Sciatic nerve (tissue), 2 donors: ENCODE measurements around the gene ZC3H4. TPM values are rescaled to one million over a fixed set of nuclear protein-coding genes. Genes with fewer than 3 reads are reported as not detected.

Experiments
- ATAC-seq: fragments of 200-7000 bp; cut with Tn5 transposase; one replicate; pipeline ENCODE4 v1.9.1; 2020; ENCODE audit warnings: mild to moderate bottlenecking, moderate library complexity
- DNase-seq: peaks from one replicate; pipeline ENCODE4 v3.0.0-alpha.2; 2020; ENCODE audit warnings: low spot score
- intact Hi-C: fragments of 100-400 bp; cut with DNase I; formaldehyde crosslinking; loops from one replicate; pipeline ENCODE4 v1.14.2; 2022
- total RNA-seq: library from RNA; stranded (reverse); fragmentation: NEBNext Ultra II Directional; extraction: Animal tissue kit (Norgen Biotek cat#: 25700); gene quantifications from one replicate; pipeline ENCODE4 v1.2.1, GENCODE V29; 2021
- donor health status: DM: no; HTN: no; CAD: no.
- donor health status: DM: no; HTN: no; CAD: no.

Gene ZC3H4
- 50.4 TPM for total RNA-seq

GRCh38 chr19:47112997-47113849, at the start of gene ZC3H4:
Gene ZC3H4 (minus strand): TSS chr19:47113776. CDS start chr19:47112584, 1,192 bp downstream.
- ATAC-seq, result peak; percentile 97
- intact Hi-C loops, result no loop called here

DNA sequence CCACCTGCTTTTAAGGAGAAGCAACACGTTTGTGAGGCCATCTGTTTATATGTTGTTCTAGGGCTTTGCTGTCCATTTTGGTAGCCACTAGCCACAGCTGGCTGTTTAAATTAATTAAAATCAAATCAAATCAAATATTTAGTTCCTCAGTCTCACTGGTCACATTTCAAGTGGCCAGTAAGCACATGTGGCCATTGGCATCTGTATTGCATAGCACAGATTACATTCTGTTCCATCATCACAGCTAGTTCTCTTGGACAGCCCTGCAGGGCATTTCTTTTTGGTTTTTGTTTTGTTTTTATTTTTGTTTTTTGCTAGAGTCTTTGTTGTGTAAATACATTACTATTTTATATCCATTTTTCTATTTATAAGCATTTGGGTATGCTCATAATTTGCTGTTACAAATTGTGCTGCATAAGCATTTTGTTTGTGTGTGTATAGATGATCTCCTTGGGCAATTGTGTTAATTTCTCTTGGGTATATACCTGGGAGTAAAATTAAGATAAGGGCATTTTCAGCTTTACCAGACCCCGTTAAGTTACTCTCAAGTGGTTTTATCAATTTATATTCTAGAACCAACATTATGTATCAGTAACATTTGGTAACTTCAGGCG, 48.4 kb upstream of the ZC3H4 start:
- intact Hi-C loops, result no loop called here
- ATAC-seq (no peak), DNase-seq (no peak)

More at GRCh38 chr19:47112997-47113849, at the start of gene ZC3H4:
- DNase-seq, result peak; percentile 99

GRCh38 chr19:47158879-47159503, 45.4 kb upstream of the ZC3H4 start:
- no peak for ATAC-seq
- no peak for DNase-seq
- intact Hi-C loops, result loop anchor here (5.0 kb wide), 2 partner anchors 43 to 88 kb away; no protein-coding TSS in a partner anchor

- intact Hi-C loops, result loop anchor here (5.0 kb wide), 2 partner anchors 44 to 89 kb away; no protein-coding TSS in a partner anchor
- ATAC-seq, result peak; percentile 38
- no peak for DNase-seq
Measured at GRCh38 chr19:47158367-47158791, 44.8 kb upstream of the ZC3H4 start.

DNA sequence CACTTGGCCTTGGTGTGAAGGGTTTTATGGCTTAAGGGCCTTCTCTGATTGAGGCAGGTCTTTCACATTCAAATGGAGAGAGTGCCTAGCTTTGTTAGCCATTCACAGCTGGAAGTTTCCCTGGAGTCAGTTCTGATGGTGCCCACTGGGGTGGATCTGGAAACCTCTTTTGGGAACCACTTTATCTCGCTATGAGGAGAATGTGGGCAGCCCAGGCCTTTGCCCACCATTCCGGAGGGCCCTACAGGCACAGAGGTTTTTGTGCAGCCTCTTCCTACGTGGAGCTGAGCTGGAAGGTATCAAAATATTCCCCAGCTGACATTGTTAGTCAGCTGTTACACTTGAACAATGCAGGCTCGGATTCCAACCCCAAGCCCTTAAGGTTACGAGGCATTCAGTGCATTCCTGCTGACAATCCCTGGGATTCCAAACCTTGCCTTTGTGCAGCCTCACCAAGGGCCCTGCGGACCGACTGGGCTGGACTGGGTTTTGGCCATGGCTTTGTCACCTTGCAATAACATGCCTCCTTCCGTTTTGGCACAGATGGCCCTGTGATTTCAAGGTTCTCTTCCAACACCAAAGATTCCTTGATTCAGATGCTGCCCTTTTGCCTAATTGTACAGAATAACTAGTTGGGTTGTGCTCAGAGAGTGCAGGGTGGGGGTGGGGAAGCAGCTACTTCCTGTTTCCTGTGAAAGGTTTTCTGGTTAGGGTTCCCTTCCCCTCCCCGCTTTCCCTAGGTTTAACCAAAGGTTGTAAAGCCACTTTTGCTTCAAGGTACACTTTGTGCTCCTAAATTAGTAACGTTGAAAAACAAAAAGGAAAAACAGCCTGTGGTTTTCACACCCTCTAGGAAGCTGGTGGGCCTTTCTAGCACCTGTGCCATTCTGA, 44.1 kb upstream of the ZC3H4 start:
- intact Hi-C loops, result loop anchor here (5.0 kb wide), 2 partner anchors 45 to 90 kb away; no protein-coding TSS in a partner anchor
- ATAC-seq, result peak; percentile 65

DNA sequence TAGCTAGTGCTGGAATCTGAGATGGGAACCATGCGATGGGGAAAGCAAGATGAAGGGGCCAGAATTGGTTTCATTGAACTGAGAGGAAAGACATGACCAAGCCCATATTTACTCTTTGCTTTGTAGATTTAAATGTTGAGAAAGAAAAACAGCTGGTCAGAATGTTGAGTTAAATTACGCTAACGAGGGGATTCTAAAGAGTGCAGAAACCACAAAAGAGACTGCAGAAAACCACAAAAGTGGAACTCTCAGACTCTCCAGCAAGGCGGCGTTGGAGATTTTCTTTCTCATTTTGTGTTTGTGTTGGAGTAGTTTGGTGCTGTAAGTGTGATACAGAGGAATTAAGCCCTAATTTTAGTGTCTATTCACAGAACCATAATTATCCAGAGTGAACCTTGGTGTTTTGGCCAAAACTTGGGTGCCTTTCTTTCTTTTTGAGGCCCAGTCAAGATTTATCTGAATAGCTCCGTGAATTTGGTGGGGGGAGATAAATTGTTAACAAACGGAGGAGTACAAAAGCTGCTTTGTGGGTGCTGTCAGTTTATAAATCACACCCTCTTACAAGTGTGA, 43.4 kb upstream of the ZC3H4 start:
- intact Hi-C loops, result loop anchor here (5.0 kb wide), 2 partner anchors 45 to 90 kb away; no protein-coding TSS in a partner anchor
- no peak for DNase-seq
- ATAC-seq, result no peak

More for the DNA sequence above, 44.1 kb upstream of the ZC3H4 start:
- no peak for DNase-seq

DNA sequence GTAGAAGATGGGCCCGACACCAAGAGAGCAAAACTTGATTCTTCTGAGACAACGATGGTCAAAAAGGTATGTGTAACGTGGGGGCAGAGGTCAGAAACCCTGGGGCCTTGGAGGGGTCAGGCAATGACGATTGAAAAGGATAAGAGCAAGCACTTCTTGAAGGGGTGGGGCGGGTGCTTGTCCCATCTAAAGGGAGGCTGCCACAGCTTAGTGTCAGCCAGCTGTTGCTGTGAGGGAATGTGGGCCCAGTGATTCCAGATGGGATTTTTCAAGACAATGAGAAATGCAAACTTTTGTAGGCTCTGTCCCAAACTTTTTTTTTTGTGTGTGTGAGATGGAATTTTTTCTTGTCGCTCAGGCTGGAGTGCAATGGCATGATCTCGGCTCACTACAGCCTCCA, 41.6 kb upstream of the ZC3H4 start:
- ATAC-seq, result no peak

GRCh38 chr19:47153266-47153665, 39.7 kb upstream of the ZC3H4 start:
- intact Hi-C loops, result no loop called here
- no peak for ATAC-seq
- no peak for DNase-seq

More for the DNA sequence above, 41.6 kb upstream of the ZC3H4 start:
- intact Hi-C loops, result loop anchor here (5.0 kb wide), 2 partner anchors 47 to 92 kb away; no protein-coding TSS in a partner anchor
- DNase-seq, result no peak

- no peak for ATAC-seq
- no peak for DNase-seq
- intact Hi-C loops, result no loop called here
Measured at GRCh38 chr19:47152632-47153031, 39.1 kb upstream of the ZC3H4 start.

GRCh38 chr19:47152205-47152604, 38.6 kb upstream of the ZC3H4 start:
- no peak for DNase-seq
- no peak for ATAC-seq
- intact Hi-C loops, result no loop called here

- ATAC-seq, result no peak
- intact Hi-C loops, result no loop called here
- no peak for DNase-seq
Measured at GRCh38 chr19:47151627-47152026, 38.1 kb upstream of the ZC3H4 start.

DNA sequence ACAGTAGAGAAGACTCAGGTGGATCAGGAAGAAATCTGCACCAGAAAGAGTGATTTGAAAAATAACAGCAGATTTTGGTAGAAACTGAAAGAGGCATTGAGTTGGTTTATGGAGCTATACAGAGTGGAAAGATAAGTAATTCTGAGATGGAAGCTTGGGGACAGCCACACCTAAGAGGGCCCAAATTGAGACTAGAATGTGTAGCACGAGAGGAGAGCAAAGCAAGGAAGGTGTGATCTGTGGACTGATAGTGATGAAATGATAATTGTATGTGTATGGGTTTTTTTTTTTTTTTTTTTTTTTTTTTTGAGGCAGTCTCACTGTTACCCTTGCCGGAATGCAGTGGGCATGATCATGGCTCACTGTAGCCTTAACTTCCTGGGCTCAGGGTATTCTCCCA, 33.3 kb upstream of the ZC3H4 start:
- ATAC-seq (no peak), DNase-seq (no peak)
- intact Hi-C loops, result no loop called here

DNA sequence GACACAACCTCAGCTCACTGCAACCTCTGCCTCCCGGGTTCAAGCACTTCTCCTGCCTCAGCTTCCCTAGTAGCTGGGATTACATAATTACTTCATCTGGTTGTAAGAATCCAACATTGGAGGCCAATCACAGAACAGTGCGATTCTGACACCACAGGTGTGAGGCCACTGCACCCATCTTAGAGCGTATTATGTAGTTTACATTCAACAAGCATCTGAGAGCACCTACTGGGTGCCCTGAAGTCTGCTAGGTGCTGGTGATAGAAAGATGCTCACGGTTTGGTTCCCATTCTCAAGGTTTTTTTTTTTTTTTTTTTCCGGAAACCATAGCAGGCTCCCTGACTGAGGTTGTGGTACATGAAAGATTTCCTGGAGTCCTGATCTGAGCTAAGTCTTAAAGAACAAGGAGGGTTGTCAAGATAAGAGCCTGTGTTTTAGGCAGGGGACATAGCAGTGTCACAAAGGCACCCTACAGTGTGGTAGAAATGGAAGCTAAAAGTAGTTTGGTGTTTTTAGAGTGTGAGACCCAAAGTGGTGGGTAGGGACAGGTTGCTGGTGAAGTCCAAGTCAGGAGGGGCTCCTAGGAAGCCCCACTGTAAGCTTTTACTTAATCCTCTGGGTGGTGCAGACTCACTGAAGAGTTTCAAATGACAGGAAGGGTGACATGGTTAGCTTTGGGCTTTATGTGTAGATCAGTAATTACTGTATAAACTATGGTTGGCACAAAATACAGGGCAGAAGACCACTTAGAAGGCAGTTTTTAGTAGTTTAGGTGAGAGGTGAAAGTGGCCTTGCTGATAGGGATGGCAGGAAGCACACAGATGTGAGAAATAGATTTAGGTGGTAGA, 32.3 kb upstream of the ZC3H4 start:
- no peak for DNase-seq
- intact Hi-C loops, result no loop called here
- no peak for ATAC-seq

DNA sequence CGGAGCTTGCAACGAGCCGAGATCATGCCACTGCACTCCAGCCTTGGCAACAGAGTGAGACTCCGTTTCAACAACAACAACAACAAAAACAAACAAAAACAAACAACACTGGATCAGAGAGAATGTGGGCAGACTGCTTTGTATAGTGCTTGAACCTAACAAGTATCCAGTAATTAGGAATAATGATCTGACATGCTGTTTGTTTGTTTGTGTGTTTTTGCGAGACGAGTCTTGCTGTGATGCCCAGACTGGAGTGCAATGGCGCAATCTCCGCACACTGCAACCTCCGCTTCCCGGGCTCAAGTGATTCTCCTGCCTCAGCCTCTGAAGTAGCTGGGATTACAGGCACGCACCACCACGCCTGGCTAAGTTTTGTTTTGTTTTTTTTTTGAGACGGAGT, 31.1 kb upstream of the ZC3H4 start:
- ATAC-seq, result no peak
- no peak for DNase-seq
- intact Hi-C loops, result no loop called here

DNA sequence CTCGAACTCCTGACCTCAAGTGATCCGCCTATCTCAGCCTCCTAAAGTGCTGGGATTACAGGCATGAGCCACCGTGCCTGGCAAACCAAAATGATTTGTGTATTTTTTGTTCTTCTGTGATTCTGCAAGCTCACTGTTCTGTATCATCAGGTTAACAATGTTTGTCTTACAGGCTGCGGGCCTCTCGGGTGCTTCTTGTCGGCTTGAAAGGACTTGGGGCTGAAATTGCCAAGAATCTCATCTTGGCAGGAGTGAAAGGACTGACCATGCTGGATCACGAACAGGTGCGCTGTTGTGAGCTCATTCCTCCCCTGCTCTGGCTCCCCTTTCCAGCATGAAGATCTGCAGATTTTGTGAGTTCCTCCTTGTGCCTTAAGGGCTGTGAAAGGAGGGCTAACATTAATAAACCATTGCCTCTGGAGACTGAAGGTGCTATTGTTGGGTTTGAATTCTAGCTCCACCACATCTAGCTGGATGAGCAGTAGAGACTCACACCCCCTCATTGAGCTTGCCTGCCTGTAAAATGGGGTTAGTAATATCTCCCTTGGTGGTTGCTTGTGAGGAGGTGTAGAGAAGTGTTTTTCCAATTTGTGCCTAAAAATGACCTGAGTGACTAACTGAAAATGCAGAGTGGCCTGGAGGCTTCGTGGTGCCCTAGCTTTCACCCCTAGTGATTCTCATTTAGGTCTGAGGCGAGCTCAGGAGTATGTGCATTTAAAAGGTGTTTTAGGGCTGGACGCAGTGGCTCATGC, 29.9 kb upstream of the ZC3H4 start:
- DNase-seq, result no peak
- intact Hi-C loops, result no loop called here
- ATAC-seq, result no peak

- intact Hi-C loops, result no loop called here
- DNase-seq (no peak), ATAC-seq (no peak)
Measured at GRCh38 chr19:47142779-47143178, 29.2 kb upstream of the ZC3H4 start.

GRCh38 chr19:47141695-47142094, 28.1 kb upstream of the ZC3H4 start:
- ATAC-seq, result no peak
- DNase-seq, result no peak
- intact Hi-C loops, result no loop called here
